Heart right ventricle (tissue), 16 donors: ENCODE results near the gene CHRNA4. TPM values are rescaled to one million over a fixed set of nuclear protein-coding genes. Genes with fewer than 3 reads are reported as not detected.

Experiments
- ATAC-seq, 8 donors: fragments of 200-7000 bp; cut with Tn5 transposase; one replicate each; pipeline ENCODE4 v1.9.1; 2020; ENCODE audit warnings: mild to moderate bottlenecking in 8 of 8, moderate library complexity in 8 of 8, moderate number of reproducible peaks in 1 of 8
- DNase-seq, 2 donors: peaks; one replicate each; pipeline ENCODE4 v3.0.0-alpha.2; 2020
- H3K27ac ChIP-seq, 10 donors: fragments of 200-600 bp; sonication (generic) in 2 of 10; one replicate each; pipeline versions ENCODE4 v1.5.0 to v1.8.0; 2020 to 2022; ENCODE audit warnings: mild to moderate bottlenecking in 3 of 10
- H3K27me3 ChIP-seq, 7 donors: fragments of 200-600 bp; one replicate each; pipeline ENCODE4 v1.8.0; 2021 to 2022; ENCODE audit warnings: mild to moderate bottlenecking in 2 of 7
- H3K36me3 ChIP-seq, 9 donors: fragments of 200-600 bp; sonication (generic) in 1 of 9; one replicate each; pipeline versions ENCODE4 v1.5.0 to v1.8.0; 2020 to 2022; ENCODE audit warnings: mild to moderate bottlenecking in 2 of 9
- H3K4me1 ChIP-seq, 9 donors: fragments of 200-600 bp; sonication (generic) in 1 of 9; one replicate each; pipeline versions ENCODE4 v1.5.0 to v1.8.0; 2020 to 2022; ENCODE audit warnings: mild to moderate bottlenecking in 4 of 9
- H3K4me3 ChIP-seq, 10 donors: fragments of 200-600 bp; sonication (generic) in 2 of 10; one replicate each; pipeline versions ENCODE4 v1.5.0 to v1.8.0; 2020 to 2022; ENCODE audit warnings: mild to moderate bottlenecking in 7 of 10, moderate library complexity in 2 of 10
- H3K9me3 ChIP-seq, 11 donors: fragments of 200-600 bp in 10 of 11; sonication (generic) in 2 of 11; one replicate each; pipeline versions ENCODE4 v1.5.0 to v1.8.0; 2013 to 2022; ENCODE audit warnings: mild to moderate bottlenecking in 2 of 11, control low read depth in 1 of 11, moderate library complexity in 1 of 11
- CTCF ChIP-seq, 9 donors: fragments of 200-600 bp; sonication (generic) in 2 of 9; IDR thresholded peaks; one replicate each; pipeline versions ENCODE4 v1.5.0 to v1.8.0; 2021 to 2022; ENCODE audit warnings: antibody characterized with exemption in 9 of 9, mild to moderate bottlenecking in 5 of 9, moderate library complexity in 1 of 9
- WGBS, 2 donors: extraction: QIAGEN DNeasy Blood & Tissue Kit; methylation state at CpG; one replicate each; pipeline ENCODE4 v1.1.7; 2013; ENCODE audit warnings: inconsistent platforms in 1 of 2; 5-methylcytosine and 5-hydroxymethylcytosine counted together
- intact Hi-C, 10 donors: fragments of 100-400 bp; cut with DNase I; formaldehyde crosslinking; loops; one replicate each; pipeline versions ENCODE4 v1.11.1 to v1.14.2; 2022
- polyA plus RNA-seq, 2 donors: library from polyadenylated mRNA; stranded (reverse); fragments of 200-250 nt; gene quantifications; one replicate each; pipeline ENCODE4 v1.2.3, GENCODE V29; 2013
- total RNA-seq, 10 donors: library from RNA; stranded (reverse); fragmentation: NEBNext Ultra II Directional in 3 of 10; extraction: Animal tissue kit (Norgen Biotek cat#: 25700) in 3 of 10; gene quantifications; one replicate each; pipeline versions ENCODE4 v1.2.1 to v1.2.4, GENCODE V29; 2021 to 2023
- donor health status: Arrhythmogenic right ventricular cardiomyopathy.
- donor health status: ischemic (EF 13 %, LVEDD 7.1; RV severe dilation, severe dysfunction).
- donor health status: healthy with polysubstance abuse.
- donor health status: DM: no; HTN: yes; CAD: no.
- donor health status: DM: no; HTN: no; CAD: no.
- donor health status: ischemic (EF 25% LVEDD 6.9; RV normal size, moderate dysfunction).
- donor health status: ischemic (EF 25% LVEDD 5.7; RV mildly dilated, moderate dysfunction).
- donor health status: healthy.
- donor health status: DM: yes; HTN: yes; CAD: no.
- donor health status: Ischemic cardiomyopathy.
- donor health status: ischemic (EF 35%, LVEDD 5.7; RV mildly dilated, moderate dysfunction).
- donor health status: nonischemic (EF 11% LVEDD 7.7; RV severe dilation, severe dysfunction).
- donor health status: DM: yes; HTN: yes; CAD: no.
- donor health status: PGD.
- donor health status: ischemic (EF 29% LVEDD 5.4; RV normal size, mild dysfunction).
- donor health status: nonischemic (EF 23%, LVEDD 6.1; RV moderate dilation, normal function).

Gene CHRNA4
- total and polyA plus RNA-seq, 12 donors = 0.06 to 1.5 (median 0.90) TPM; not detected in 4

- intact Hi-C loops = no loop called here
- Histone ChIP-seq H3K36me3 (no peaks in the 10 kb centered on the region), H3K4me3 (no peak overlapping the region), H3K4me1 (peaks cover 4 to 15% (median 10%) of the 10 kb centered on the region in 9 donors), H3K9me3 (no peaks in the 10 kb centered on the region), H3K27me3 (peaks cover 5 to 42% (median 30%) of the 10 kb centered on the region in 7 donors), H3K27ac (no peak overlapping the region)
- DNase-seq = peak in 1 of 2 donors; percentile 2
- peak in 2 of 8 donors; percentile 17 to 27 for ATAC-seq
- no peak for TF ChIP-seq CTCF (IDR thresholded peaks at IDR 0.05)
- WGBS, 2 donors = 66 to 74% methylated on average over 24 of the region's 24 CpGs
Observed at GRCh38 chr20:63369724-63370617, 8.8 kb upstream of the CHRNA4 start.

GRCh38 chr20:63369024-63369530, 7.9 kb upstream of the CHRNA4 start:
- H3K27ac ChIP-seq = no peak overlapping the region
- TF ChIP-seq CTCF (IDR thresholded peaks at IDR 0.05) = no peak
- DNase-seq (peak in 1 of 2 donors; percentile 0), ATAC-seq (no peak)
- WGBS, 2 donors = 90 to 91% methylated on average over 10 of the region's 10 CpGs
- H3K4me1 ChIP-seq = peaks cover 4 to 15% (median 10%) of the 10 kb centered on the region in 9 donors
- no peaks in the 10 kb centered on the region for H3K36me3 ChIP-seq
- peaks cover 0 to 37% (median 27%) of the 10 kb centered on the region in 7 donors for H3K27me3 ChIP-seq
- H3K9me3 ChIP-seq = no peaks in the 10 kb centered on the region
- intact Hi-C loops = no loop called here
- no peak overlapping the region for H3K4me3 ChIP-seq

- intact Hi-C loops = no loop called here
- no peaks in the 10 kb centered on the region for H3K36me3 ChIP-seq
- no peak for ATAC-seq
- no peak for TF ChIP-seq CTCF (IDR thresholded peaks at IDR 0.05)
- no peak overlapping the region for H3K27ac ChIP-seq
- peaks cover 4 to 15% (median 10%) of the 10 kb centered on the region in 9 donors for H3K4me1 ChIP-seq
- peak in 1 of 2 donors; percentile 7 for DNase-seq
- WGBS, 2 donors = 84 to 90% methylated on average over 8 of the region's 8 CpGs
- H3K9me3 ChIP-seq = no peaks in the 10 kb centered on the region
- H3K27me3 ChIP-seq = peaks cover 0 to 33% (median 27%) of the 10 kb centered on the region in 7 donors
- no peak overlapping the region for H3K4me3 ChIP-seq
Observed at GRCh38 chr20:63368151-63368550, 7.0 kb upstream of the CHRNA4 start.

- TF ChIP-seq CTCF (IDR thresholded peaks at IDR 0.05) = no peak
- peaks cover 0 to 34% (median 30%) of the 10 kb centered on the region in 7 donors for H3K27me3 ChIP-seq
- H3K4me1 ChIP-seq = peaks cover 4 to 15% (median 10%) of the 10 kb centered on the region in 9 donors
- ATAC-seq (no peak), DNase-seq (peak in 1 of 2 donors; percentile 21)
- 66 to 83% methylated on average over 24 of the region's 24 CpGs for WGBS, 2 donors
- no peak overlapping the region for H3K4me3 ChIP-seq
- no peaks in the 10 kb centered on the region for H3K36me3 ChIP-seq
- intact Hi-C loops = no loop called here
- no peak overlapping the region for H3K27ac ChIP-seq
- no peaks in the 10 kb centered on the region for H3K9me3 ChIP-seq
Observed at GRCh38 chr20:63367446-63368055, 6.4 kb upstream of the CHRNA4 start.
